Dermis blood vessel endothelial cell (primary cell): Measurements from ENCODE around the gene STK26. TPM values are rescaled to one million over a fixed set of nuclear protein-coding genes. Genes with fewer than 3 reads are reported as not detected.
A peak's percentile ranks its signal among the peaks of the same experiment; 100 is the strongest.
"Not testable (repeated sequence)": the region's sequence is repeated elsewhere in the genome, so short reads cannot be mapped to it uniquely, and the experiment has no call there.

Source experiments
- DNase-seq: peaks from one replicate; pipeline ENCODE4 v3.0.0; 2010
- total RNA-seq: library from RNA; depleted of rRNA; stranded (reverse); fragments of >200 nt; gene quantifications from 2 replicates; pipeline ENCODE4 v1.2.3, GENCODE V29; 2014

STK26 gene
- 2.1 and 2.9 TPM in 2 replicates for total RNA-seq

- peak; percentile 41 for DNase-seq
Measured at GRCh38 chrX:132022967-132023895, at the start of gene STK26. Gene STK26, plus strand, starts transcription at chrX:132023302. Its CDS starts 316 bp downstream, at chrX:132023618.

- DNase-seq, result no peak
Measured at GRCh38 chrX:131975851-131976250, 47.3 kb upstream of the STK26 start.

GRCh38 chrX:131977619-131978018 is 45.5 kb upstream of the STK26 start:
- no peak for DNase-seq

- DNase-seq, result no peak
Measured at GRCh38 chrX:131979116-131979515, 44.0 kb upstream of the STK26 start.

- DNase-seq, result no peak
Measured at GRCh38 chrX:131985526-131986049, 37.5 kb upstream of the STK26 start.

- peak; percentile 3 for DNase-seq
Measured at GRCh38 chrX:131987252-131987651, 35.9 kb upstream of the STK26 start.

- DNase-seq, result no peak
Measured at GRCh38 chrX:131988236-131988635, 34.9 kb upstream of the STK26 start.

GRCh38 chrX:132001127-132001526 is 22.0 kb upstream of the STK26 start:
- DNase-seq, result no peak

- no peak for DNase-seq
Measured at GRCh38 chrX:132004728-132005127, 18.4 kb upstream of the STK26 start.

GRCh38 chrX:132009350-132009749 is 13.8 kb upstream of the STK26 start:
- DNase-seq, result no peak

- not testable (repeated sequence) for DNase-seq
Measured at GRCh38 chrX:132010213-132010612, 12.9 kb upstream of the STK26 start.

- DNase-seq, result no peak
Measured at GRCh38 chrX:132015875-132016274, 7.2 kb upstream of the STK26 start.

GRCh38 chrX:132016628-132017430 is 6.3 kb upstream of the STK26 start:
- DNase-seq, result no peak

- no peak for DNase-seq
Measured at GRCh38 chrX:132017431-132018185, 5.5 kb upstream of the STK26 start.

- DNase-seq, result peak; percentile 8
Measured at GRCh38 chrX:132022198-132022966, 720 bp upstream of the STK26 start.

- DNase-seq, result no peak
Measured at GRCh38 chrX:132023896-132024386, 839 bp downstream of the STK26 start.

- no peak for DNase-seq
Measured at GRCh38 chrX:132025041-132025440, 1.9 kb downstream of the STK26 start.

- no peak for DNase-seq
Measured at GRCh38 chrX:132030264-132030663, 7.2 kb downstream of the STK26 start.

- no peak for DNase-seq
Measured at GRCh38 chrX:132031867-132032266, 8.8 kb downstream of the STK26 start.

GRCh38 chrX:132033166-132033565 is 10.1 kb downstream of the STK26 start:
- no peak for DNase-seq

GRCh38 chrX:132034648-132035047 is 11.5 kb downstream of the STK26 start:
- no peak for DNase-seq
